ENCODE measurements around the gene HCK. TPM values are rescaled to one million over a fixed set of nuclear protein-coding genes. Genes with fewer than 3 reads are reported as not detected.

The HCK gene
- total RNA-seq, 1 donor from 2014 or later: 0.54 TPM

DNA sequence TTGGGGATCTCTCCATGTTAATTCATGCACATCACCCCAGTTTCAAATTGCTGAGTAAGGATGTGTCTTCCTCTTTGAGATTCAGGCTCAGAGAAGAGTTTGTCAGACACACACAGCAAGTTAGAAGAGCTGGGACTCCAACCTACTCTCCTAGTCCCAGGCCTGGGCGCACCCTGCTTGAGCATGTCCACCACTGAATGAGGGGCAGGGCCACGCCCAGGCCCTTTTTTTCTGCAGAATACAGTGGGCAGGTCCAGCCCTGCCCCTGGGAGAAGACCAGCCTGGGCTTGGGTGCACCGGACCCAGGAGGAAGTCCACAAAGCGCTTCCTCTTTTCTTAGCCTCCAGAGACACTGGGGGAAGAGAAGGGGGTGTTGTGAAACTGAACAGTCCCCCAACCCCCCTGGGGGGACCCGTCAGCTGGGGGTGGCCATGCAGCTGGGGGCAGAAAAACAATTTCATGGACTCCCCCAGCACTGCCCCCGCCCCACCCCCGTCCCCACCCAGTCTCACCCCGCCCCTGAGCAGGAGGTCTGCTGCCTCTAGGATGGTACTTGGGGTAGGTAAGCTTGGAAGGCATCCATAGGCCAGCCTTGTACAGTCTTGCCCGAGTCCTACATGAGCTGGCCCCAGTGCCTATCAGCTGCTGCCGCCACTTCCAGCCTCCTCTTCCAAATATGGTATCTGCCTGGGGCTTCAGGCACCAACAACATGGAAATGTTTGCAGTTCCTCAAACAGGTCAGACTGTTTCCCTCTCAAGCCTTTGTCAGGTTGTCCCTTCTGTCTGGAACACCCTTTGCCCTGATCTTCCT is 11.7 kb upstream of the HCK start:
- H3K4me3 Mint-ChIP-seq (ENCODE audit: unreplicated experiment): no peak overlapping the region
- H3K36me3 Mint-ChIP-seq (ENCODE audit: low read depth, unreplicated experiment): no peaks in the 10 kb centered on the region
- no peak for DNase-seq (ENCODE audit: low spot score)
- H3K4me1 Mint-ChIP-seq (ENCODE audit: unreplicated experiment): peaks cover 4% of the 10 kb centered on the region
- TF ChIP-seq, protein P1, sequence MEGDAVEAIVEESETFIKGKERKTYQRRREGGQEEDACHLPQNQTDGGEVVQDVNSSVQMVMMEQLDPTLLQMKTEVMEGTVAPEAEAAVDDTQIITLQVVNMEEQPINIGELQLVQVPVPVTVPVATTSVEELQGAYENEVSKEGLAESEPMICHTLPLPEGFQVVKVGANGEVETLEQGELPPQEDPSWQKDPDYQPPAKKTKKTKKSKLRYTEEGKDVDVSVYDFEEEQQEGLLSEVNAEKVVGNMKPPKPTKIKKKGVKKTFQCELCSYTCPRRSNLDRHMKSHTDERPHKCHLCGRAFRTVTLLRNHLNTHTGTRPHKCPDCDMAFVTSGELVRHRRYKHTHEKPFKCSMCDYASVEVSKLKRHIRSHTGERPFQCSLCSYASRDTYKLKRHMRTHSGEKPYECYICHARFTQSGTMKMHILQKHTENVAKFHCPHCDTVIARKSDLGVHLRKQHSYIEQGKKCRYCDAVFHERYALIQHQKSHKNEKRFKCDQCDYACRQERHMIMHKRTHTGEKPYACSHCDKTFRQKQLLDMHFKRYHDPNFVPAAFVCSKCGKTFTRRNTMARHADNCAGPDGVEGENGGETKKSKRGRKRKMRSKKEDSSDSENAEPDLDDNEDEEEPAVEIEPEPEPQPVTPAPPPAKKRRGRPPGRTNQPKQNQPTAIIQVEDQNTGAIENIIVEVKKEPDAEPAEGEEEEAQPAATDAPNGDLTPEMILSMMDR (IDR thresholded peaks at IDR 0.05; ENCODE audit: unreplicated experiment): no peak
- H3K9me3 Mint-ChIP-seq (ENCODE audit: unreplicated experiment): no peaks in the 10 kb centered on the region
- no peaks in the 10 kb centered on the region for H3K27me3 Mint-ChIP-seq (ENCODE audit: unreplicated experiment)
- no peak overlapping the region for H3K27ac Mint-ChIP-seq (ENCODE audit: unreplicated experiment)

DNA sequence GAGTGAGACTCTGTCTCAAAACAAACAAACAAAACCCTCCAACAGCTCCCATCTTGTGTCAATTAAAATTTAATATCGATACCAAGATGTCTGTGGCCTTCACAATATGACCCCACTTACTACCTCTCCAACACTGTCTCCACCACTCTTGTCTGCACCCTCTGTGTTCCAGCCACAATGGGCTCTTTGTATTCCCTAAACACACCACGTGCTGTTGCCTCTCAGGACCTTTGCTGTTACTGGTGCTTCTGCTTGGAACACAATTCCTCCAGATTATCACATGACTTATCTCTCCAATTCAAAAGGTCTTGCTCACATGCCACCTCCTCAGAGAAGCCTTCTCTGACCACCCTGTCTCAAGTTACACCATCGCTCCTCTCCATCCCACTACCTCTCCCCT is 6.0 kb upstream of the HCK start:
- no peak for DNase-seq (ENCODE audit: low spot score)
- Mint-ChIP-seq H3K9me3 (ENCODE audit: unreplicated experiment) (no peaks in the 10 kb centered on the region), H3K4me3 (ENCODE audit: unreplicated experiment) (no peak overlapping the region), H3K27ac (ENCODE audit: unreplicated experiment) (no peak overlapping the region), H3K4me1 (ENCODE audit: unreplicated experiment) (no peaks in the 10 kb centered on the region), H3K27me3 (ENCODE audit: unreplicated experiment) (peaks cover 3% of the 10 kb centered on the region), H3K36me3 (ENCODE audit: low read depth, unreplicated experiment) (no peaks in the 10 kb centered on the region)
- TF ChIP-seq, protein P1 (IDR thresholded peaks at IDR 0.05; ENCODE audit: unreplicated experiment): no peak

DNA sequence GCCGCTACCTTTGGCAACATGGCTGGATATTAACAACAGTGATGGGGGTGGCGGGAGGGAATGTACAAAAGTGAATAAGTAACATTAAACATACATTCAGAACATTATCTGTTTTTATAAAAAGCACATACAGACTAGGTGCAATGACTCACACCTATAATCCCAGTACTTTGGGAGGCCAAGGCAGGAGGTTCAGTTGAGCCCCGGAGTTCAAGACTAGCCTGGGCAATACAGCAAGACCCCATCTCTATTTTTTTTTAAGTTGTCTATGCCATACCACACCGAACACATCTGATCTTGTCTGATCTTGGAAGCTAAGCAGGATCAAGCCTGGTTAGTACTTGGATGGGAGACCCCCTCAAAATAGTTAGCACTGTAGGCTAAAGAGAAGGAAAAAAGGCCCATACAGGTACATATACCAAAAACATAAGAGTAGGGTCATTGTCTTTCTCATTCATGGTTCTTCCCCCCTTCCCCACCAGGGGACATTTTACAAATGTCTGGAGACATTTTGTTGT is 1.7 kb upstream of the HCK start:
- H3K4me1 Mint-ChIP-seq (ENCODE audit: unreplicated experiment): peaks cover 9% of the 10 kb centered on the region
- peaks cover 15% of the 10 kb centered on the region for H3K27me3 Mint-ChIP-seq (ENCODE audit: unreplicated experiment)
- no peak for DNase-seq (ENCODE audit: low spot score)
- H3K9me3 Mint-ChIP-seq (ENCODE audit: unreplicated experiment): no peaks in the 10 kb centered on the region
- H3K36me3 Mint-ChIP-seq (ENCODE audit: low read depth, unreplicated experiment): no peaks in the 10 kb centered on the region
- no peak overlapping the region for H3K27ac Mint-ChIP-seq (ENCODE audit: unreplicated experiment)
- peak overlapping the region; percentile 18 for H3K4me3 Mint-ChIP-seq (ENCODE audit: unreplicated experiment)
- TF ChIP-seq, protein P1 (IDR thresholded peaks at IDR 0.05; ENCODE audit: unreplicated experiment): peak; percentile 27

DNA sequence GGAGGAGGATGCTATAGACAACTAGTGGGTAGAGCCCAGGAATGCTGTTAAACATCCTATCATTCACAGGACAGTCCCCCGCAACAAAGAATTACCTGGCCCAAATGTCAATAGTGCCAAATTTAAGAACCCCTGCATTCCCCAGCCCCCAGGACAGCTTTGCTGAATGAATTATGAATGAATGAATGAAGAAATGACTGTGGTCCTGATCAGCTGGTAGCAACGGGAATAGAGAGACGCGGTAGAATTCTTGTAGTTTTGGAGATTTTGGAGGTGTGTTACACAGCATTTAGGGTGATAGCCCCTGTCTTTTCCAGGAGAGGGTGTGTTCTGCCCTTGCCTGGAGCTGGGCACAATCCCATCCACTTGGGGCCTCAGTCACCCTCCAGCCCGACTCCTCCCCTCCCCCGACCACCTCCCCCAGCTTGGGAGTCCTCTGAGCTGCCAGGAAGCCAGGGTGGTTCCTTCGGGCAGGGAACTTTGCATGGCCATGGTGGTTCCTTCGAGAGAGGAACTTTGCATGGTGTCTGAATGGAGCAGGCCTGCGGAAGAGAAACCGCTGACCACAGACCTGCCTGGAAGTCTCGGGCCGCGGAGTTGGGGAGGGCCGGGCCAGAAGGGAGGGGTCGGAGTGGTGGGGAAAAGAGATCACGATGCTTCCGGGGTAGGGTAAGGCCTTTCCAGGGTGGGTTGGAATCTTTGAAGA is 1.0 kb upstream of the HCK start:
- peaks cover 15% of the 10 kb centered on the region for H3K27me3 Mint-ChIP-seq (ENCODE audit: unreplicated experiment)
- TF ChIP-seq, protein P1 (IDR thresholded peaks at IDR 0.05; ENCODE audit: unreplicated experiment): peak; percentile 7
- H3K27ac Mint-ChIP-seq (ENCODE audit: unreplicated experiment): no peak overlapping the region
- DNase-seq (ENCODE audit: low spot score): no peak
- peaks cover 9% of the 10 kb centered on the region for H3K4me1 Mint-ChIP-seq (ENCODE audit: unreplicated experiment)
- H3K9me3 Mint-ChIP-seq (ENCODE audit: unreplicated experiment): no peaks in the 10 kb centered on the region
- peak overlapping the region; percentile 18 for H3K4me3 Mint-ChIP-seq (ENCODE audit: unreplicated experiment)
- no peaks in the 10 kb centered on the region for H3K36me3 Mint-ChIP-seq (ENCODE audit: low read depth, unreplicated experiment)

DNA sequence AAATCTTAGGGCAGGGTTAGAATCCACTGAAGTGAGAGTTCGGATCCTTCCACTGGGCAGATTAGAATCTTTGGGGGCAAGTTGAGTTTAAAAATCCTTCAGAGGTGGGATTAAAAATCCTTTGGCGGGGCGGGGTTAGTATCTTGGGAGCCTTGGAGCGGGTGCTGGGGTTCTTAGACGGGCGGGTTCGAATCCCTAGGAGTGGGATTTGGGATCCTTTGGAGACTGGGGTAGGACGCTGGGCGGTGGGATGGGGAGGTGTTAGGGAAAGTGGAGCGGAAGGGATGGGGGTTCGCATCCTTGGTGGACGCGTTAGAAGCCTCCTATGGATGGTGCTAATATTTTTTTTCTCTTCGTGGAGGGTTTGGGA is 337 bp upstream of the HCK start:
- Mint-ChIP-seq H3K27ac (ENCODE audit: unreplicated experiment) (no peak overlapping the region), H3K9me3 (ENCODE audit: unreplicated experiment) (no peaks in the 10 kb centered on the region), H3K36me3 (ENCODE audit: low read depth, unreplicated experiment) (no peaks in the 10 kb centered on the region), H3K27me3 (ENCODE audit: unreplicated experiment) (peaks cover 15% of the 10 kb centered on the region), H3K4me1 (ENCODE audit: unreplicated experiment) (peaks cover 9% of the 10 kb centered on the region), H3K4me3 (ENCODE audit: unreplicated experiment) (peak overlapping the region; percentile 81)
- DNase-seq (ENCODE audit: low spot score): no peak
- TF ChIP-seq, protein P1 (IDR thresholded peaks at IDR 0.05; ENCODE audit: unreplicated experiment): no peak
